NOMO-1 treated with DMSO at 0.1 percent for 48 hours (cell line): ENCODE measurements around the gene SCAANT1.

ENCODE experiments used
- DNase-seq: peaks from one replicate; lab custom pipeline; 2025; ENCODE audit not compliant: unreplicated experiment; lab: John Stamatoyannopoulos, UW

The SCAANT1 gene

GRCh38 chr3:63911873-63912767 lies at the start of gene SCAANT1:
Gene SCAANT1 (minus strand): TSS chr3:63912383.
- DNase-seq, result peak; percentile 81

- DNase-seq, result peak; percentile 48
Observed at GRCh38 chr3:63961891-63962290, 49.7 kb upstream of the SCAANT1 start.

GRCh38 chr3:63960048-63960711 lies 48.0 kb upstream of the SCAANT1 start:
- peak; percentile 6 for DNase-seq

- DNase-seq, result no peak
Observed at GRCh38 chr3:63959146-63959545, 47.0 kb upstream of the SCAANT1 start.

GRCh38 chr3:63955830-63956545 lies 43.8 kb upstream of the SCAANT1 start:
- DNase-seq, result no peak

GRCh38 chr3:63955036-63955650 lies 43.0 kb upstream of the SCAANT1 start:
- no peak for DNase-seq

- DNase-seq, result no peak
Observed at GRCh38 chr3:63954182-63954581, 42.0 kb upstream of the SCAANT1 start.

- no peak for DNase-seq
Observed at GRCh38 chr3:63952248-63952594, 40.0 kb upstream of the SCAANT1 start.

- no peak for DNase-seq
Observed at GRCh38 chr3:63951492-63952247, 39.5 kb upstream of the SCAANT1 start.

GRCh38 chr3:63950698-63951097 lies 38.5 kb upstream of the SCAANT1 start:
- DNase-seq, result no peak

- no peak for DNase-seq
Observed at GRCh38 chr3:63949005-63949404, 36.8 kb upstream of the SCAANT1 start.

GRCh38 chr3:63947594-63947993 lies 35.4 kb upstream of the SCAANT1 start:
- DNase-seq, result no peak

GRCh38 chr3:63946753-63947152 lies 34.6 kb upstream of the SCAANT1 start:
- DNase-seq, result no peak

- DNase-seq, result no peak
Observed at GRCh38 chr3:63945558-63946096, 33.4 kb upstream of the SCAANT1 start.

- no peak for DNase-seq
Observed at GRCh38 chr3:63943678-63944077, 31.5 kb upstream of the SCAANT1 start.

GRCh38 chr3:63942528-63942927 lies 30.3 kb upstream of the SCAANT1 start:
- no peak for DNase-seq

- no peak for DNase-seq
Observed at GRCh38 chr3:63940389-63940757, 28.2 kb upstream of the SCAANT1 start.

GRCh38 chr3:63937661-63938651 lies 25.8 kb upstream of the SCAANT1 start:
- DNase-seq, result peak; percentile 93

GRCh38 chr3:63936925-63937324 lies 24.7 kb upstream of the SCAANT1 start:
- DNase-seq, result no peak
